Muscle of arm (tissue), 12 donors: ENCODE results near the gene PRDM9. TPM values are rescaled to one million over a fixed set of nuclear protein-coding genes. Genes with fewer than 3 reads are reported as not detected.
"Not testable (repeated sequence)": the region's sequence is repeated elsewhere in the genome, so short reads cannot be mapped to it uniquely, and the experiment has no call there.

Experiments used
- DNase-seq: peaks from one replicate; pipeline ENCODE4 v3.0.0-alpha.2; 2013
- polyA plus RNA-seq, 12 donors: library from polyadenylated mRNA; unstranded; fragments of 120-200 nt; gene quantifications; one replicate each; pipeline ENCODE4 v1.2.1, GENCODE V29; 2013; ENCODE audit not compliant: insufficient read length in 12 of 12

PRDM9 gene
- polyA plus RNA-seq, 12 donors: not detected

DNA sequence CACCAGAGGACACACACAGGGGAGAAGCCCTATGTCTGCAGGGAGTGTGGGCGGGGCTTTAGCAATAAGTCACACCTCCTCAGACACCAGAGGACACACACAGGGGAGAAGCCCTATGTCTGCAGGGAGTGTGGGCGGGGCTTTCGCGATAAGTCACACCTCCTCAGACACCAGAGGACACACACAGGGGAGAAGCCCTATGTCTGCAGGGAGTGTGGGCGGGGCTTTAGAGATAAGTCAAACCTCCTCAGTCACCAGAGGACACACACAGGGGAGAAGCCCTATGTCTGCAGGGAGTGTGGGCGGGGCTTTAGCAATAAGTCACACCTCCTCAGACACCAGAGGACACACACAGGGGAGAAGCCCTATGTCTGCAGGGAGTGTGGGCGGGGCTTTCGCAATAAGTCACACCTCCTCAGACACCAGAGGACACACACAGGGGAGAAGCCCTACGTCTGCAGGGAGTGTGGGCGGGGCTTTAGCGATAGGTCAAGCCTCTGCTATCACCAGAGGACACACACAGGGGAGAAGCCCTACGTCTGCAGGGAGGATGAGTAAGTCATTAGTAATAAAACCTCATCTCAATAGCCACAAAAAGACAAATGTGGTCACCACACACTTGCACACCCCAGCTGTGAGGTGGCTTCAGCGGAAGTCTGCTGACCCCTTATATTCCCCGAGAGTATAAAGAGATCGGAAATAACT lies 20.0 kb downstream of the PRDM9 start:
- not testable (repeated sequence) for DNase-seq

DNA sequence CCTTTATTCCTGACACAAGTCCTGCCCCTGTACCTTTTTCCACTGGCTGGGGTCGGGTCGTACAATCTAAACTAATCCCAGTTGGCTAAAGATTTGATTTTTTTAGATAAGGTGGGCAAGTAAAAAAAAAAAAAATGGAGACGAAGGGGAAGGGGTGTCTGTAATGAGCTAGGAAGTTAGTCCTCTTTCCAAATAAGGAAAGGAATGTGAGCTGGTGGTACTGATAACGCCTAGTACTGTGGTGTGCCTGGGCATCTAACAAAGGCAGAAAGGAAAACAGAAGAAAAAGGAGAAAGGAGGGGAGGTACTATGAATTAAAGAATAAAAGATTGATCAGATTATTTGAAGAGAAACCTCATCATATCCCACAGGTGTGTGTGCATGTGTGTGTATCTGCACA lies 21.3 kb downstream of the PRDM9 start:
- DNase-seq: no peak

DNA sequence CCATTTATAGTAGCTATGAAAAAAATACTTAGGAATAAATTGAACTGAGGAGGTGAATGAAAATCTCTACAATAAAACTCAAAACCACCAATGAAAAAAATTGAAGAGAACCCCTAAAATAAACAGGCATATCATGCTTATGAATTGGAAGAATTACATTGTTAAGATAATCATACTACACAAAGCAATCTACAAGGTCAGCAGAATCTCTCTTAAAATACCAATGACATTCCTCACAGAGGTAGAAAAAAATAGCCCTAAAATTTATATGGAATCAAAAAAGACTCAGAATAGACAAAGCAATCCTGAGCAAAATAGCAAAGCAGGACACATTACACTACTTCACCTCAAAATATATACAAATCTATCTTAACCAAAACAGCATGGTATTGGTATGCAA lies 23.2 kb downstream of the PRDM9 start:
- DNase-seq: no peak

DNA sequence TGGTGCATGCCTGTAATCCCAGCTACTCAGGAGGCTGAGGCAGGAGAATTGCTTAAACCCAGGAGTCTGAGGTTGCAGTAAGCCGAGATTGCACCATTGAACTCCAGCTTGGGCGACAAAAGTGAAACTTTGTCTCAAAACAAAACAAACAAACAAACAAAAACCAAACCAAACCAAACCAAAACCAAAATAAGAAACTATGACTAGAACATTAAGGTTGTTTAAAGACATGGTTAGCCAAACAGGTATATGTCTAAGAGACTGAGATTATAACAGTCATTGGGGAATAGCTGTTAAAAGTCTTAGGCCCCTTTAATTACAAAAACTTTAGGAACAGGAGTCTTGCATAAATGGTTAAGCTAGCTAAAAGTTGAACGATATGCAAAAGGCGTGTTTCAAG lies 63.6 kb downstream of the PRDM9 start:
- DNase-seq: no peak
